Neuronal stem cell (in vitro differentiated cells): ENCODE data around the gene LTC4S.

Source experiments
- DNase-seq: peaks from one replicate; pipeline ENCODE4 v3.0.0-alpha.2; 2013; ENCODE audit warnings: low spot score
- H2AFZ ChIP-seq: one replicate; pipeline ENCODE4 v1.6.1; 2013; ENCODE audit warnings: mild to moderate bottlenecking, low read length, inconsistent platforms
- H2AK5ac ChIP-seq: 2 replicates; pipeline ENCODE4 v1.6.1; 2013; ENCODE audit warnings: low read depth, mild to moderate bottlenecking, inconsistent platforms, low read length, moderate library complexity, mixed read lengths
- H2BK120ac ChIP-seq: 2 replicates; pipeline ENCODE4 v1.6.1; 2013; ENCODE audit warnings: low read depth, mild to moderate bottlenecking, inconsistent platforms, low read length, moderate library complexity, mixed read lengths
- H2BK12ac ChIP-seq: one replicate; pipeline ENCODE4 v1.6.1; 2013; ENCODE audit warnings: low read length, inconsistent platforms
- H2BK15ac ChIP-seq: 2 replicates; pipeline ENCODE4 v1.6.1; 2013; ENCODE audit warnings: mild to moderate bottlenecking, low read length, inconsistent platforms, mixed read lengths
- H2BK5ac ChIP-seq: one replicate; pipeline ENCODE4 v1.6.1; 2013; ENCODE audit warnings: inconsistent platforms, mild to moderate bottlenecking, low read length, moderate library complexity
- H3K14ac ChIP-seq: one replicate; pipeline ENCODE4 v1.6.1; 2013; ENCODE audit warnings: low read length, inconsistent platforms
- H3K18ac ChIP-seq: 2 replicates; pipeline ENCODE4 v1.6.1; 2013; ENCODE audit warnings: low read length, inconsistent platforms
- H3K23ac ChIP-seq: 2 replicates; pipeline ENCODE4 v1.6.1; 2013; ENCODE audit warnings: low read depth, mild to moderate bottlenecking, mixed read lengths, low read length, inconsistent platforms; ENCODE audit not compliant: poor library complexity
- H3K27ac ChIP-seq: replicated peaks from 3 replicates; pipeline ENCODE4 v1.5.1; 2013; ENCODE audit warnings: low read length, inconsistent platforms
- H3K27me3 ChIP-seq, 3 experiments: 2 replicates each; pipeline ENCODE4 v1.6.1; 2013; ENCODE audit warnings: low read length in 3 of 3, mild to moderate bottlenecking in 2 of 3, inconsistent platforms in 1 of 3, low read depth in 1 of 3, mixed read lengths in 1 of 3, moderate library complexity in 1 of 3; ENCODE audit not compliant: control insufficient read depth in 3 of 3, insufficient read depth in 3 of 3
- H3K36me3 ChIP-seq, 2 donors: replicated peaks in 1 of 2; 2 replicates each; pipeline ENCODE4 v1.6.1; 2013; ENCODE audit warnings: low read length in 2 of 2; ENCODE audit not compliant: control insufficient read depth in 2 of 2, insufficient read depth in 2 of 2
- H3K4ac ChIP-seq: 2 replicates; pipeline ENCODE4 v1.6.1; 2013; ENCODE audit warnings: inconsistent platforms, mild to moderate bottlenecking, low read length, moderate library complexity
- H3K4me1 ChIP-seq, 2 donors: 1 replicate in 1 of 2; 2 replicates in 1 of 2; pipeline ENCODE4 v1.6.1; 2013; ENCODE audit warnings: low read length in 2 of 2, low read depth in 1 of 2; ENCODE audit not compliant: control insufficient read depth in 2 of 2, insufficient read depth in 1 of 2
- H3K4me2 ChIP-seq: one replicate; pipeline ENCODE4 v1.6.1; 2013; ENCODE audit warnings: mild to moderate bottlenecking, low read length, inconsistent platforms; ENCODE audit not compliant: insufficient read depth, poor library complexity, severe bottlenecking
- H3K4me3 ChIP-seq, 2 donors: 2 replicates each; pipeline ENCODE4 v1.5.1; 2013; ENCODE audit warnings: low read length in 2 of 2, mild to moderate bottlenecking in 2 of 2, inconsistent platforms in 1 of 2, moderate library complexity in 1 of 2
- H3K79me1 ChIP-seq: one replicate; pipeline ENCODE4 v1.6.1; 2013; ENCODE audit warnings: low read depth, mild to moderate bottlenecking, inconsistent platforms, low read length, moderate library complexity
- H3K9ac ChIP-seq: one replicate; pipeline ENCODE4 v1.6.1; 2013; ENCODE audit warnings: mild to moderate bottlenecking, low read depth, low read length, inconsistent platforms; ENCODE audit not compliant: poor library complexity
- H3K9me3 ChIP-seq, 2 donors: replicated peaks in 1 of 2; 2 replicates each; pipeline versions ENCODE3 to v1.6.1; 2013; ENCODE audit warnings: low read length in 2 of 2, mild to moderate bottlenecking in 2 of 2, inconsistent platforms in 1 of 2, low read depth in 1 of 2, mixed read lengths in 1 of 2, moderate library complexity in 1 of 2; ENCODE audit not compliant: control insufficient read depth in 2 of 2, insufficient read depth in 1 of 2
- H4K8ac ChIP-seq: one replicate; pipeline ENCODE4 v1.6.1; 2013; ENCODE audit warnings: low read depth, mild to moderate bottlenecking, inconsistent platforms, low read length, moderate library complexity
- H4K91ac ChIP-seq: one replicate; pipeline ENCODE4 v1.6.1; 2013; ENCODE audit warnings: low read length, low read depth, mild to moderate bottlenecking, inconsistent platforms; ENCODE audit not compliant: poor library complexity
- WGBS, 2 donors: extraction: QIAGEN DNeasy Blood & Tissue Kit; methylation state at CpG; one replicate each; pipeline ENCODE4 v1.1.7; 2013; ENCODE audit warnings: missing lambda C conversion rate in 2 of 2, mixed read lengths in 1 of 2; ENCODE audit not compliant: insufficient read length in 2 of 2, insufficient replicate concordance in 1 of 2; ENCODE audit errors: extremely low coverage in 2 of 2; 5-methylcytosine and 5-hydroxymethylcytosine counted together

The LTC4S gene

GRCh38 chr5:179820127-179820482, 26.3 kb downstream of the LTC4S start:
- H3K27ac ChIP-seq: peak overlapping the region; percentile 67

DNA sequence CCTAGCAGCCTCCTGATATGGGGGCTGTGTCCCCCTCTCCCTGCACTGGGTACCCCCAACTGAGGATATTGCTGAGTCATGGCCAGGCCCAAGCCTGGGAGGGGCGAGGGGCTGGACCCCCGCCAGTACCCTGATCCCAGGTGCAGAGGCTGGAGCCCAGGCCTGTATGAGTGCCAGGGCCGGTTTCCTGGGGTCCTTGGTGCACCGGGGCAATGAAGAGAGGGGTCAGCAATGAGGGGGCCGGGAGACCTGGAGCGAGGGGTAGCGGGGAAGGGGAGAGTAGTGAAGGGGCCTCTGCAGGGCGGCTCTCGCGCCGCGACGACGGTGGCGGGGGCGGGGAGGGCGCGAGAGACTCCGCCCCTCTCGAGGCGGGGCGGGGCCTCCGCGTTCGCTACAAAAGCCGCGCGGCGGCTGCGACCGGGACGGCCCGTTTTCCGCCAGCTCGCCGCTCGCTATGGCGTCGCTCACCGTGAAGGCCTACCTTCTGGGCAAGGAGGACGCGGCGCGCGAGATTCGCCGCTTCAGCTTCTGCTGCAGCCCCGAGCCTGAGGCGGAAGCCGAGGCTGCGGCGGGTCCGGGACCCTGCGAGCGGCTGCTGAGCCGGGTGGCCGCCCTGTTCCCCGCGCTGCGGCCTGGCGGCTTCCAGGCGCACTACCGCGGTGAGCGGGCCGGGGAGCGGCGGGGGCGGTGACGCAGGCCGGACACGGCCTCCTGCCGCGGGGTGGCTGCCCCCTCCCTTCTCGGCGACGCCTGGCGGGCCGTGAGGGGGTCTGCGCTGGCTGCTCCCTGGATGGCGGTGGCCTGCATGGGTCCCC, 26.9 kb downstream of the LTC4S start, which contains the start of gene SQSTM1:
TSS of gene SQSTM1 (plus strand) at position 423 of the 815 bp plus-strand sequence. CDS start at position 455, 32 bp downstream.
- H3K9me3 ChIP-seq: peaks cover 0 to 2% of the 10 kb centered on the region in 2 donors
- peak within 1 kb of the TSS; percentile 99 for H2BK120ac ChIP-seq
- peak; percentile 81 for DNase-seq
- peak within 1 kb of the TSS; percentile 99 for H2BK12ac ChIP-seq
- peak within 1 kb of the TSS; percentile 97 for H2BK15ac ChIP-seq
- peak within 1 kb of the TSS; percentile 99 for H3K23ac ChIP-seq
- peak within 1 kb of the TSS; percentile 88 for H3K4me2 ChIP-seq
- H4K91ac ChIP-seq: peak within 1 kb of the TSS; percentile 96
- peaks cover 24 to 39% of the 10 kb centered on the region in 2 donors for H3K36me3 ChIP-seq
- peak within 1 kb of the TSS; percentile 87 to 91 for H3K4me3 ChIP-seq
- H4K8ac ChIP-seq: peak within 1 kb of the TSS; percentile 97
- H3K79me1 ChIP-seq: peaks cover 23% of the 10 kb centered on the region
- peak within 1 kb of the TSS; percentile 98 for H2BK5ac ChIP-seq
- H3K27me3 ChIP-seq: peaks cover 0 to 4% (median 0%) of the 10 kb centered on the region in 3 experiments
- peak within 1 kb of the TSS; percentile 99 for H3K4ac ChIP-seq
- peak within 1 kb of the TSS; percentile 100 for H3K14ac ChIP-seq
- no CpG with 5 or more reads among the region's 81 CpGs for WGBS, 2 donors
- H2AK5ac ChIP-seq: peak within 1 kb of the TSS; percentile 100
- H3K18ac ChIP-seq: peak within 1 kb of the TSS; percentile 99
- H3K27ac ChIP-seq: peak within 1 kb of the TSS; percentile 88
- peak within 1 kb of the TSS; percentile 76 for H2AFZ ChIP-seq
- H3K4me1 ChIP-seq: peaks cover 23 to 35% of the 10 kb centered on the region in 2 donors
- H3K9ac ChIP-seq: peak within 1 kb of the TSS; percentile 99

More at GRCh38 chr5:179820127-179820482, 26.3 kb downstream of the LTC4S start:
- Histone ChIP-seq H2AFZ (peak overlapping the region; percentile 76), H3K36me3 (peaks cover 21 to 39% of the 10 kb centered on the region in 2 donors), H3K14ac (peak overlapping the region; percentile 65), H4K91ac (peak overlapping the region; percentile 96), H2BK5ac (peak overlapping the region; percentile 98), H3K18ac (peak overlapping the region; percentile 97), H3K23ac (peak overlapping the region; percentile 99), H3K4me1 (peaks cover 23 to 35% of the 10 kb centered on the region in 2 donors), H3K9me3 (peaks cover 0 to 4% of the 10 kb centered on the region in 2 donors), H2AK5ac (peak overlapping the region; percentile 100), H2BK12ac (peak overlapping the region; percentile 99), H2BK15ac (peak overlapping the region; percentile 97), H3K4ac (peak overlapping the region; percentile 99), H3K4me3 (peak overlapping the region; percentile 7 to 91), H3K9ac (peak overlapping the region; percentile 63), H4K8ac (peak overlapping the region; percentile 97), H3K4me2 (peak overlapping the region; percentile 88), H3K79me1 (peaks cover 23% of the 10 kb centered on the region), H3K27me3 (peaks cover 0 to 4% (median 0%) of the 10 kb centered on the region in 3 experiments), H2BK120ac (peak overlapping the region; percentile 89)
- DNase-seq: no peak
- WGBS, 2 donors: no CpG with 5 or more reads among the region's 12 CpGs

DNA sequence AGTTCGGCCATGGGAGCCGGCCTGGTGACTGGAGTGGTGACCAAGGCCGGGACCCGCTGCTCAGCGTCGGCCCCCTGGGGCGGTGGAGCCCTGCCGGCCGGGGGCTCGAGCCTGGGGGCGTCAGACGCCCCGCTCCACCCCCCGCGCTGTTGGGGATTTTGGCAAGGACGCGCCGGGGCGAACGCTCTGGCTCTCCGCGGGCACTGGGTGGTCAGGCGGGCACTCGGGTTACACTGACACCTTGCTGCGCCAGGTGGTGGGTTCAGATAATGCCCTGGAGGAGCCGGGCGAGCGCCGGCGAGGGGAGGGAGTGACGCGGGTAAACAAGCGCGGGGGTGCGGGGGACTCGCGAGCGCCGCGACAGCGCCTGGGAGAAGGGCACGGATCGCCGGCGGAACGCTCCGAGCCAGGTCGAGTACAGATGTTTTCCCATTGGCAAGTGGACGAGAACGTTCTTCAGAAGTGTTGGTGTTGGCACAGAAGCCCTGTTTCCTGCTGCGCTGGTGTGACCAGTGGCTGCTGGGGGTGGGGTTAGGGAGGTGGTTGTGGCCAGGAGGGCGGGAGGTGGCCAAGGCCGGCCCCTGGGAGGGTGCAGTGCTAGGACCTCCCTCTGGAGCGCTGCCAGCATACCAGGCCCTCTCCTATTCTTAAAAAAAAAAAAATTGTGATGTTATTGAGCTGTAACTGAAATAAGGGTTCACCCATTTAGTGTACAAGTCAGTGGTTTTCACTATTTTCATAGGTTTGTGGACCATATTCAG, 27.7 kb downstream of the LTC4S start:
- Histone ChIP-seq H2BK5ac (peak overlapping the region; percentile 88), H3K4me1 (peaks cover 23 to 33% of the 10 kb centered on the region in 2 donors)
- WGBS, 2 donors: no CpG with 5 or more reads among the region's 54 CpGs

More for the DNA sequence above, 27.7 kb downstream of the LTC4S start:
- Histone ChIP-seq H3K36me3 (peaks cover 27 to 44% of the 10 kb centered on the region in 2 donors), H3K9me3 (peaks cover 0 to 2% of the 10 kb centered on the region in 2 donors), H2AK5ac (peak overlapping the region; percentile 47), H4K91ac (no peak overlapping the region), H3K79me1 (peaks cover 23% of the 10 kb centered on the region), H3K23ac (peak overlapping the region; percentile 99), H2AFZ (peak overlapping the region; percentile 76), H2BK120ac (no peak overlapping the region), H3K4me2 (peak overlapping the region; percentile 88), H3K4me3 (peak overlapping the region; percentile 87 to 91), H3K27ac (peak overlapping the region; percentile 88), H3K14ac (peak overlapping the region; percentile 64), H3K18ac (peak overlapping the region; percentile 99), H2BK12ac (peak overlapping the region; percentile 50), H2BK15ac (no peak overlapping the region), H3K27me3 (peaks cover 0 to 2% (median 0%) of the 10 kb centered on the region in 3 experiments), H3K4ac (no peak overlapping the region), H3K9ac (peak overlapping the region; percentile 99), H4K8ac (no peak overlapping the region)
- DNase-seq: no peak
